HepG2 (cell line): Measurements from ENCODE around the gene LYRM1. TPM values are rescaled to one million over a fixed set of nuclear protein-coding genes. Genes with fewer than 3 reads are reported as not detected.

Source experiments
- BRF2 ChIP-seq: sonication (generic); formaldehyde crosslinking; IDR thresholded peaks from 2 replicates; pipeline ENCODE4 v1.8.1; 2022; ENCODE audit warnings: mild to moderate bottlenecking, missing genetic modification reagents
- CHCHD3 ChIP-seq: sonication (generic); formaldehyde crosslinking; IDR thresholded peaks from 2 replicates; pipeline ENCODE4 v1.8.0; 2022; ENCODE audit warnings: mild to moderate bottlenecking, missing genetic modification reagents, moderate library complexity
- EP300 ChIP-seq, 3 experiments: sonication (generic) in 1 of 3; formaldehyde crosslinking in 1 of 3; IDR thresholded peaks; 2 replicates each; pipeline versions ENCODE4 v1.5.1 to v1.6.1; 2011 to 2020; ENCODE audit warnings: low read depth in 2 of 3, low read length in 2 of 3, borderline replicate concordance in 1 of 3, improper control_type of control experiment in 1 of 3, mild to moderate bottlenecking in 1 of 3, missing genetic modification reagents in 1 of 3, moderate library complexity in 1 of 3
- GPN1 ChIP-seq: sonication (generic); formaldehyde crosslinking; IDR thresholded peaks from 2 replicates; pipeline ENCODE4 v1.5.1; 2020; ENCODE audit warnings: missing genetic modification reagents, borderline replicate concordance
- JUNB ChIP-seq: sonication (generic); formaldehyde crosslinking; IDR thresholded peaks from 2 replicates; pipeline ENCODE4 v1.8.0; 2022; ENCODE audit warnings: missing genetic modification reagents, mild to moderate bottlenecking, borderline replicate concordance
- KMT2A ChIP-seq: sonication (generic); formaldehyde crosslinking; IDR thresholded peaks from 2 replicates; pipeline ENCODE4 v1.4.0; 2020; ENCODE audit warnings: missing genetic modification reagents
- MAFF ChIP-seq: IDR thresholded peaks from 2 replicates; pipeline ENCODE4 v1.6.1; 2011; ENCODE audit warnings: low read depth, low read length, improper control_type of control experiment
- MEF2D ChIP-seq: sonication (generic); formaldehyde crosslinking; IDR thresholded peaks from 2 replicates; pipeline ENCODE4 v1.5.1; 2020; ENCODE audit warnings: mild to moderate bottlenecking, missing genetic modification reagents
- MTF2 ChIP-seq: sonication (generic); formaldehyde crosslinking; IDR thresholded peaks from 2 replicates; pipeline ENCODE4 v1.5.0; 2020; ENCODE audit warnings: missing genetic modification reagents, borderline replicate concordance
- MXD1 ChIP-seq: sonication (generic); formaldehyde crosslinking; IDR thresholded peaks from 2 replicates; pipeline ENCODE4 v1.4.0; 2020; ENCODE audit warnings: mild to moderate bottlenecking, missing genetic modification reagents
- NFE2 ChIP-seq: sonication (generic); formaldehyde crosslinking; IDR thresholded peaks from 2 replicates; pipeline ENCODE4 v1.4.0; 2020; ENCODE audit warnings: missing genetic modification reagents
- NR2C2 ChIP-seq: sonication (generic); formaldehyde crosslinking; IDR thresholded peaks from 2 replicates; pipeline ENCODE4 v1.4.0; 2020; ENCODE audit warnings: missing genetic modification reagents, mild to moderate bottlenecking, moderate library complexity, borderline replicate concordance
- SMYD3 ChIP-seq: sonication (generic); formaldehyde crosslinking; IDR thresholded peaks from 2 replicates; pipeline ENCODE4 v1.8.1; 2023; ENCODE audit warnings: mild to moderate bottlenecking, missing genetic modification reagents
- SOX13 ChIP-seq, 3 experiments: fragments of 450-650 bp in 1 of 3; sonication (generic) in 1 of 3; formaldehyde crosslinking in 1 of 3; IDR thresholded peaks in 2 of 3; conservative IDR thresholded peaks in 1 of 3; 2 replicates each; pipeline versions ENCODE4 v1.5.0 to v1.6.1; 2016 to 2020; ENCODE audit warnings: antibody characterized with exemption in 1 of 3, mild to moderate bottlenecking in 1 of 3, missing compliant biosample characterization in 1 of 3, missing genetic modification reagents in 1 of 3, moderate library complexity in 1 of 3
- TBP ChIP-seq: sonication (generic); formaldehyde crosslinking; IDR thresholded peaks from 2 replicates; pipeline ENCODE4 v1.5.0; 2020; ENCODE audit warnings: missing genetic modification reagents
- ZNF12 ChIP-seq: sonication (generic); formaldehyde crosslinking; IDR thresholded peaks from 2 replicates; pipeline ENCODE4 v1.5.0; 2020; ENCODE audit warnings: missing genetic modification reagents
- ZNF441 ChIP-seq: sonication (generic); formaldehyde crosslinking; IDR thresholded peaks from 2 replicates; pipeline ENCODE4 v1.7.0; 2021; ENCODE audit warnings: missing genetic modification reagents, borderline replicate concordance
- ZNF446 ChIP-seq: sonication (generic); formaldehyde crosslinking; IDR thresholded peaks from 2 replicates; pipeline ENCODE4 v1.5.0; 2020; ENCODE audit warnings: mild to moderate bottlenecking, missing genetic modification reagents
- ZNF496 ChIP-seq: sonication (generic); formaldehyde crosslinking; IDR thresholded peaks from 2 replicates; pipeline ENCODE4 v1.8.1; 2023; ENCODE audit warnings: mild to moderate bottlenecking, moderate library complexity, missing genetic modification reagents; ENCODE audit not compliant: insufficient replicate concordance
- ZNF780A ChIP-seq: sonication (generic); formaldehyde crosslinking; IDR thresholded peaks from 2 replicates; pipeline ENCODE4 v1.8.0; 2022; ENCODE audit warnings: mild to moderate bottlenecking, missing genetic modification reagents, moderate library complexity
- ZNF792 ChIP-seq: IDR thresholded peaks from 2 replicates; pipeline ENCODE4 v1.6.1; 2016
- ZSCAN21 ChIP-seq: sonication (generic); formaldehyde crosslinking; IDR thresholded peaks from 2 replicates; pipeline ENCODE4 v1.8.0; 2022; ENCODE audit warnings: mild to moderate bottlenecking, missing genetic modification reagents, moderate library complexity, borderline replicate concordance
- polyA plus RNA-seq, 8 experiments: library from polyadenylated mRNA; depleted of rRNA in 3 of 8; stranded (reverse) in 7 of 8; unstranded in 1 of 8; fragments of >200 nt; fragmentation: Illumina TruSeq in 4 of 8; extraction: Trizol in 4 of 8; gene quantifications; 2 replicates each; pipeline versions ENCODE4 v1.2.1 to v1.2.3, GENCODE V29; 2011 to 2016; ENCODE audit warnings: low read depth in 4 of 8, missing spikeins in 1 of 8, mixed read lengths in 1 of 8; ENCODE audit not compliant: insufficient read depth in 1 of 8
- total RNA-seq, 5 experiments: library from RNA; depleted of rRNA; stranded (reverse); fragments of >200 nt; fragmentation: Illumina TruSeq; extraction: Trizol; gene quantifications; 2 replicates each; pipeline ENCODE4 v1.2.3, GENCODE V29; 2016; ENCODE audit warnings: low read depth in 1 of 5
- TF ChIP-seq, protein P1 (sequence below): sonication (generic); formaldehyde crosslinking; IDR thresholded peaks from 2 replicates; pipeline ENCODE4 v1.4.0; 2020; ENCODE audit warnings: missing genetic modification reagents
- TF ChIP-seq, protein P2 (sequence below): IDR thresholded peaks from 2 replicates; pipeline ENCODE4 v1.6.1; 2016; ENCODE audit warnings: low read depth, borderline replicate concordance

Gene LYRM1
- total and polyA plus RNA-seq, 2 of the 13 experiments (the other 11 are each of a cell fraction or from before 2014, with no cell fraction given), result 59.2 to 82.6 TPM

DNA sequence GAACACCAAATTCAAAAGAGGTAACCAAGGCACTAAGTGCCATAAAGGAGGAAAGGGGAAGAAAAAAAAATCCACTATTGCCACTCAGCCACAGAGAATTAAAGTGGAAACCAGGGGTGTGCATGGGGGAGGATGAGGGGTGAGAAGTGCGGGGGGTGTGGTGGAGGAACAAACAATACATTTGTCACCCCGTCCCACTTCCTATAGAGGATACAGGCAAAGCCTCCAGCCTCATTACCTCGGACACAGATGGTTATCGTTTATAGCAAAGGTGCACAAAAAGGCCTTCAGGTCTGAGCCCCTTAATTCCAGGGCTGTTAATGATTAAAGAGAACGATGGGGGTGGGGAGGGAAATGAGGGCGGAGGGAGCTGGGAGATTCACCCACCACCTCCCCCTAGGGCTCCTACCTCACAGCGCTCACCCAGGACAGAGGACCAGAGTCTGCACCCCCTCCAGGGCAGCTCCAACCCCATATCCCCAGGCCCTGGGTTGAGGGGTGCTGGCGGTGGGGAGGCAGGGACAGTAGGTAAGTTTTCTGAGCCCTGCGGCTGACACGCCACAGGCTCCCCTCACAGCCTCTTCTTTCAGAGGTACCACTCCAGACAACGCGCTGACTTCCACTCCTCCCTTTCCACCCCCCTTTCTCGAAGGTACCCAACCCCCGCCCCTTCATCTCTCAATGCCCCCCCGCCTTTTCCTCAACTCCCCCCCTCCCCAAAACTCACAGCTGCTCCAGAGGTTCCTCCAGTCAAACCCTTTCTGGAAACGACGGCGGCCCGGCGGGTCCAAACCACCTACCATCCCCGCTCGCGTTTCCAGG lies 883 bp upstream of the LYRM1 start (continued):
- TF ChIP-seq MTF2 (CRISPR knock-in tag), result no peak
- TF ChIP-seq GPN1 (CRISPR knock-in tag), result no peak
- no peak; the same call in 1 of the 2 replicates for TF ChIP-seq MEF2D (CRISPR knock-in tag)
- no peak for TF ChIP-seq NR2C2 (CRISPR knock-in tag)
- peak; percentile 47 for TF ChIP-seq KMT2A
- no peak for TF ChIP-seq CHCHD3
- TF ChIP-seq SMYD3, result peak; percentile 93
- TF ChIP-seq ZNF441 (CRISPR knock-in tag), result 0 out of 2 replicates have a peak, but pooled peaks have one; percentile 57
- peak in 1 of 2 experiments; percentile 55; a peak in 1 of 4 replicates for TF ChIP-seq EP300 (IDR thresholded peaks at IDR 0.05; ENCODE audit: low read depth in 2 of 2, low read length in 2 of 2)
- no peak for TF ChIP-seq EP300 (CRISPR knock-in tag; IDR thresholded peaks at IDR 0.05; ENCODE audit: borderline replicate concordance)
- TF ChIP-seq BRF2 (CRISPR knock-in tag), result peak; percentile 85; the same call in 1 of the 2 replicates
- TF ChIP-seq ZSCAN21 (CRISPR knock-in tag), result no peak
- TF ChIP-seq ZNF780A (CRISPR knock-in tag), result no peak
- TF ChIP-seq ZNF792 (CRISPR knock-in tag), result no peak
- no peak for TF ChIP-seq NFE2
- TF ChIP-seq ZNF496 (CRISPR knock-in tag), result no peak
- TF ChIP-seq, protein P1, sequence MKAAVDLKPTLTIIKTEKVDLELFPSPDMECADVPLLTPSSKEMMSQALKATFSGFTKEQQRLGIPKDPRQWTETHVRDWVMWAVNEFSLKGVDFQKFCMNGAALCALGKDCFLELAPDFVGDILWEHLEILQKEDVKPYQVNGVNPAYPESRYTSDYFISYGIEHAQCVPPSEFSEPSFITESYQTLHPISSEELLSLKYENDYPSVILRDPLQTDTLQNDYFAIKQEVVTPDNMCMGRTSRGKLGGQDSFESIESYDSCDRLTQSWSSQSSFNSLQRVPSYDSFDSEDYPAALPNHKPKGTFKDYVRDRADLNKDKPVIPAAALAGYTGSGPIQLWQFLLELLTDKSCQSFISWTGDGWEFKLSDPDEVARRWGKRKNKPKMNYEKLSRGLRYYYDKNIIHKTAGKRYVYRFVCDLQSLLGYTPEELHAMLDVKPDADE (CRISPR knock-in tag), result no peak
- TF ChIP-seq, protein P2, sequence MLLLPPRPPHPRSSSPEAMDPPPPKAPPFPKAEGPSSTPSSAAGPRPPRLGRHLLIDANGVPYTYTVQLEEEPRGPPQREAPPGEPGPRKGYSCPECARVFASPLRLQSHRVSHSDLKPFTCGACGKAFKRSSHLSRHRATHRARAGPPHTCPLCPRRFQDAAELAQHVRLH, result 0 out of 2 replicates have a peak, but pooled peaks have one; percentile 68
- no peak; the same call in 1 of the 2 replicates for TF ChIP-seq JUNB (CRISPR knock-in tag)
- TF ChIP-seq SOX13 (IDR thresholded peaks at IDR 0.05), result peak; percentile 41; the same call in 1 of the 2 replicates
- peak in 1 of 2 experiments; percentile 44; a peak in 1 of 4 replicates for TF ChIP-seq SOX13 (CRISPR knock-in tag; conservative IDR thresholded peaks at IDR 0.05 in 1 of 2, IDR thresholded peaks at IDR 0.05 in 1 of 2)
- no peak for TF ChIP-seq MXD1
- TF ChIP-seq ZNF12 (CRISPR knock-in tag), result peak; percentile 58; the same call in 1 of the 2 replicates
- TF ChIP-seq ZNF446 (CRISPR knock-in tag), result no peak; the same call in none of the 2 replicates
- TF ChIP-seq MAFF, result no peak
- no peak for TF ChIP-seq TBP (CRISPR knock-in tag)
